Measurements from ENCODE around the gene EIF4A2. TPM values are rescaled to one million over a fixed set of nuclear protein-coding genes. Genes with fewer than 3 reads are reported as not detected.

Gene EIF4A2
- total RNA-seq, 1 experiment from 2014 or later = 202 TPM

- no peak for DNase-seq (ENCODE audit: unreplicated experiment)
- no peak overlapping the region for H3K27ac Mint-ChIP-seq (ENCODE audit: low read depth, unreplicated experiment)
- intact Hi-C loops (cut with micrococcal nuclease) = loop anchor here (5.0 kb wide), 1 partner anchor 841 kb away; no protein-coding TSS in a partner anchor
- TF ChIP-seq CTCF (IDR thresholded peaks at IDR 0.05; ENCODE audit: unreplicated experiment) = no peak
- no TSS peak for BruUV-seq (replicated peaks)
- ChIA-PET POLR2A (interaction anchor here (0.7 kb wide), 1 partner anchor 313 kb away, joined by 3 read pairs; no protein-coding TSS in a partner anchor), CTCF (interaction anchor here (0.7 to 2.6 kb wide), 4 partner anchors 198 to 241 kb away, joined by 3 to 21 read pairs (median 6); no protein-coding TSS in a partner anchor)
- H3K4me3 Mint-ChIP-seq (ENCODE audit: unreplicated experiment) = no peak overlapping the region
- peaks cover 5% of the 10 kb centered on the region for H3K27me3 Mint-ChIP-seq (ENCODE audit: insufficient read depth, unreplicated experiment)
- no peaks in the 10 kb centered on the region for H3K36me3 Mint-ChIP-seq (ENCODE audit: insufficient read depth, unreplicated experiment)
- peaks cover 20% of the 10 kb centered on the region for H3K4me1 Mint-ChIP-seq (ENCODE audit: insufficient read depth, unreplicated experiment)
- no peaks in the 10 kb centered on the region for H3K9me3 Mint-ChIP-seq (ENCODE audit: unreplicated experiment)
Measured at GRCh38 chr3:186823386-186823785, 40.0 kb downstream of the EIF4A2 start.

DNA sequence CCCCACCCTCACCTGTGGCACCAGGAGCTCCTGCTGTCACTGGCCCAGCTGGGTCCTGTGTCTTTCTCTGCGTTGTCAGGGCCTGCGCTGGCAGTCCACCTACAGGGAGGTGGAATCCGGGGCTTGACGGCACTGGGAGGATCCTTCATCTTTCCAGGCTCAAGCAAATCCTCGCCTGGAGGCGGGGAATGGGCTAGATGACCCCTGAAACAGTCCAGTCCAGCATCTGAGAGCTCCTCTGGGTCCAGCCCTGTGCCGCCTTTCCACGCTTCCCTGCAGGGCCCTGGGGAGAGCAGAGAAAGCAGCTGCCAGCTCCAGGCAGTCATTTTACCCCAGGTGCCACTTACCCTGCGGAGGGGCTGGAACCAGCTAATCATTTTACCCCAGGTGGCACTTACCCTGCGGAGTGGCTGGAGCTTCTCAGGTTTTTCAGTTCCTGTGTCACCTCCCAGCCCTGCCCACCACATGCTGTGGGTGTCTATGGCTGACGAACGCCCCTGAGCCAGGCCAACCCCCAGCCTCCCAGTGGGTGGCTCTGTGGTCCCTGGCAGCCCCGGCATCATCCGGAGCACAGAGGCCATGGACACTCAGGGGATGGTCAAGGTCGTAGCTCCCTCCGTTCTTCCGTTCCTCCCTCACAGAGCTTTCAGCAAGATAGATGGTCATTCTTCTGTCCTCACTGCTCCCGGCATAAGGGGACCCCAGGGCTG lies 41.2 kb downstream of the EIF4A2 start:
- no peaks in the 10 kb centered on the region for H3K36me3 Mint-ChIP-seq (ENCODE audit: insufficient read depth, unreplicated experiment)
- no peak overlapping the region for H3K4me3 Mint-ChIP-seq (ENCODE audit: unreplicated experiment)
- no peak for TF ChIP-seq CTCF (IDR thresholded peaks at IDR 0.05; ENCODE audit: unreplicated experiment)
- POLR2A ChIA-PET = interaction anchor here (0.6 to 0.9 kb wide), 2 partner anchors 41 to 259 kb away, joined by 4 read pairs; partner anchors contain the start of gene EIF4A2
- no peaks in the 10 kb centered on the region for H3K9me3 Mint-ChIP-seq (ENCODE audit: unreplicated experiment)
- CTCF ChIA-PET = interaction anchor here (0.8 to 2.6 kb wide), 5 partner anchors 207 to 881 kb away, joined by 3 to 21 read pairs (median 3); partner anchors contain the start of gene TBCCD1
- peaks cover 20% of the 10 kb centered on the region for H3K4me1 Mint-ChIP-seq (ENCODE audit: insufficient read depth, unreplicated experiment)
- H3K27me3 Mint-ChIP-seq (ENCODE audit: insufficient read depth, unreplicated experiment) = peaks cover 17% of the 10 kb centered on the region
- intact Hi-C loops (cut with micrococcal nuclease) = loop anchor here (5.0 kb wide), 1 partner anchor 842 kb away; no protein-coding TSS in a partner anchor
- BruUV-seq (replicated peaks) = no TSS peak
- DNase-seq (ENCODE audit: unreplicated experiment) = no peak
- no peak overlapping the region for H3K27ac Mint-ChIP-seq (ENCODE audit: low read depth, unreplicated experiment)

- no peak for DNase-seq (ENCODE audit: unreplicated experiment)
- Mint-ChIP-seq H3K9me3 (ENCODE audit: unreplicated experiment) (no peaks in the 10 kb centered on the region), H3K27me3 (ENCODE audit: insufficient read depth, unreplicated experiment) (peaks cover 25% of the 10 kb centered on the region), H3K36me3 (ENCODE audit: insufficient read depth, unreplicated experiment) (no peaks in the 10 kb centered on the region), H3K4me3 (ENCODE audit: unreplicated experiment) (no peak overlapping the region), H3K27ac (ENCODE audit: low read depth, unreplicated experiment) (no peak overlapping the region), H3K4me1 (ENCODE audit: insufficient read depth, unreplicated experiment) (peaks cover 20% of the 10 kb centered on the region)
- CTCF ChIA-PET = interaction anchor here (0.8 to 2.6 kb wide), 3 partner anchors 211 to 882 kb away, joined by 3 to 21 read pairs (median 3); no protein-coding TSS in a partner anchor
- POLR2A ChIA-PET = interaction anchor here (2.8 kb wide), 1 partner anchor 42 kb away, joined by 14 read pairs; the partner anchor contains the start of gene EIF4A2
- no peak for TF ChIP-seq CTCF (IDR thresholded peaks at IDR 0.05; ENCODE audit: unreplicated experiment)
- BruUV-seq (replicated peaks) = no TSS peak
- intact Hi-C loops (cut with micrococcal nuclease) = no loop called here
Measured at GRCh38 chr3:186825294-186825821, 42.0 kb downstream of the EIF4A2 start.

DNA sequence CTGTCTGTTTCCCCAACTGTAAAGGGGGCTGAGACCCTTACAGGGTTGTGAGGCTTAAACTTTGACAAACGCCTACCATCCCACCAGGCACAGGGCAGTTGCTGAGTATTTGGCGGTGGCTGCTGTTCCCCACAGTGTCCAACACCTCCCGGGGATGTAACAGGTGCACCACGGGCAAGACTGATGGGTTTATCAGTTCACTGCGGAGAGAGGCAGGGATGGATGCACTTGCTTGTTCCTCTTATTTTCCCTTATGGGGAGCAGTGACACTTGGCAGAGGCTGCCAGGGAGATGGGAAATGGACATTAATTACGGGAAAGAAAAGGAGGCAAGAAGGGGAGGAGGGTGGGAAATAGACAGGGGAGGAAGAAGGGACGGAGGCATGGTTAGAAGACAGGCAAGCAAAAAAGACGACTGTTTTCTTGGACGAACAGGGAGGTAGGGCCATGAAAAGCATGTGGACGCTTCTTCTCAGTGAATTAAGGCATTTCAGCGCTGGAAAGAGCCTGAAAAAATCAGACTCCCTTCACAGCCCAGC lies 42.6 kb downstream of the EIF4A2 start:
- no peak for TF ChIP-seq CTCF (IDR thresholded peaks at IDR 0.05; ENCODE audit: unreplicated experiment)
- no peak for DNase-seq (ENCODE audit: unreplicated experiment)
- H3K27me3 Mint-ChIP-seq (ENCODE audit: insufficient read depth, unreplicated experiment) = peaks cover 31% of the 10 kb centered on the region
- peak overlapping the region; percentile 73 for H3K4me3 Mint-ChIP-seq (ENCODE audit: unreplicated experiment)
- H3K36me3 Mint-ChIP-seq (ENCODE audit: insufficient read depth, unreplicated experiment) = no peaks in the 10 kb centered on the region
- ChIA-PET POLR2A (interaction anchor here (2.2 to 2.8 kb wide), 2 partner anchors 42 to 106 kb away, joined by 8 to 14 read pairs; partner anchors contain the start of gene EIF4A2), CTCF (interaction anchor here (0.7 kb wide), 1 partner anchor 34 kb away, joined by 3 read pairs; no protein-coding TSS in a partner anchor)
- no TSS peak for BruUV-seq (replicated peaks)
- peaks cover 20% of the 10 kb centered on the region for H3K4me1 Mint-ChIP-seq (ENCODE audit: insufficient read depth, unreplicated experiment)
- no peak overlapping the region for H3K27ac Mint-ChIP-seq (ENCODE audit: low read depth, unreplicated experiment)
- H3K9me3 Mint-ChIP-seq (ENCODE audit: unreplicated experiment) = no peaks in the 10 kb centered on the region
- intact Hi-C loops (cut with micrococcal nuclease) = no loop called here
